ENCODE results near the gene MAML3. TPM values are rescaled to one million over a fixed set of nuclear protein-coding genes. Genes with fewer than 3 reads are reported as not detected.

The MAML3 gene
- total RNA-seq, 2 donors from 2014 or later: 29.2 to 32.2 TPM

DNA sequence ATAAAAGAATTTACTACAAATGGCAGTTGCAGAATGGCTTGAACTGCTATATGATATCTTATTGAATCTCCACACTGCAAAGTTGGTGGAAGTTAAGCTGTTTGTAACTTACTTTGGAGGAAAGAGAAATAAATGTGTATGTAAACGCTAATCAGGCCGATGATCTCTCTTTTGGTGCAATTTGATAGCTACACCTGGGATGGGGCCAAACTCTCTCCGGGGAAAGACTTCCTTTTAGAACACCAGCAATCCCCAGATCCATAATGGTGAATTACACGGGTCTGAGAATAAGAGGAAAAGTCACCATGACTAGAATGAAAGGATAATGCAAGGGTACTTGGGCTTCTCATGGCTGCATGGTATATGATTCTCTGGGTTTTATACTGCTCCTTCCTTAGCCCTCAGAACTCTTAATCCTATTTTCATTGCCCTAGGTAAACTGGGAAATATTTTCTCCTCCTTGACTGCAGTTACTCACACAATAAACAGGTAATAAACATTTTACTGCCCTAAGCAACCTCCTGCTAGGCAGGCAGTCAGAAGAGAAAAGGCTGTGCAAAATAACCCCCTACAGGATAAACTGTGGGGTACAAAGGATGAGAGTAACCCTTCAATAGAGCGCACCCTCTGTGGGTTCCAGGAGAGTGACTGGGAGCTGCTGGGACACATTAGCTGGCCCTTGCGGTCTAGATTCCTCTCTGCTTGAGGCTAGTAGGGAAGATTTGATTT lies 379.1 kb downstream of the MAML3 start:
- Histone ChIP-seq H3K27me3 (ENCODE audit: control insufficient read depth, insufficient read depth, low read length, poor library complexity, severe bottlenecking) (no peaks in the 10 kb centered on the region), H3K9me3 (ENCODE audit: control insufficient read depth, low read length) (peaks cover 6% of the 10 kb centered on the region), H3K9ac (ENCODE audit: extremely low read depth, low read length, poor library complexity, severe bottlenecking) (no peak overlapping the region), H3K27ac (ENCODE audit: low read depth, low read length) (no peak overlapping the region), H3K4me1 (ENCODE audit: control insufficient read depth, insufficient read depth, low read length) (peaks cover 23% of the 10 kb centered on the region), H3K4me3 (ENCODE audit: low read length) (peak overlapping the region; percentile 7), H3K36me3 (ENCODE audit: control insufficient read depth, insufficient read depth, low read length) (peaks cover 7% of the 10 kb centered on the region)
- H3K27ac Mint-ChIP-seq: no peak overlapping the region
- H3K4me1 Mint-ChIP-seq: peaks cover 41% of the 10 kb centered on the region
- H3K9me3 Mint-ChIP-seq: no peaks in the 10 kb centered on the region
- TF ChIP-seq, protein P1, sequence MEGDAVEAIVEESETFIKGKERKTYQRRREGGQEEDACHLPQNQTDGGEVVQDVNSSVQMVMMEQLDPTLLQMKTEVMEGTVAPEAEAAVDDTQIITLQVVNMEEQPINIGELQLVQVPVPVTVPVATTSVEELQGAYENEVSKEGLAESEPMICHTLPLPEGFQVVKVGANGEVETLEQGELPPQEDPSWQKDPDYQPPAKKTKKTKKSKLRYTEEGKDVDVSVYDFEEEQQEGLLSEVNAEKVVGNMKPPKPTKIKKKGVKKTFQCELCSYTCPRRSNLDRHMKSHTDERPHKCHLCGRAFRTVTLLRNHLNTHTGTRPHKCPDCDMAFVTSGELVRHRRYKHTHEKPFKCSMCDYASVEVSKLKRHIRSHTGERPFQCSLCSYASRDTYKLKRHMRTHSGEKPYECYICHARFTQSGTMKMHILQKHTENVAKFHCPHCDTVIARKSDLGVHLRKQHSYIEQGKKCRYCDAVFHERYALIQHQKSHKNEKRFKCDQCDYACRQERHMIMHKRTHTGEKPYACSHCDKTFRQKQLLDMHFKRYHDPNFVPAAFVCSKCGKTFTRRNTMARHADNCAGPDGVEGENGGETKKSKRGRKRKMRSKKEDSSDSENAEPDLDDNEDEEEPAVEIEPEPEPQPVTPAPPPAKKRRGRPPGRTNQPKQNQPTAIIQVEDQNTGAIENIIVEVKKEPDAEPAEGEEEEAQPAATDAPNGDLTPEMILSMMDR (conservative IDR thresholded peaks at IDR 0.05): no peak
- peak; percentile 59 for DNase-seq
- H3K4me3 Mint-ChIP-seq: no peak overlapping the region
- no peaks in the 10 kb centered on the region for H3K36me3 Mint-ChIP-seq (ENCODE audit: low read depth)
- 73 to 79% methylated on average over 3 to 6 of the region's 6 CpGs for WGBS, 2 experiments (ENCODE audit: insufficient coverage in 1 of 2, insufficient read length in 1 of 2)
- H3K27me3 Mint-ChIP-seq (ENCODE audit: insufficient read depth): no peaks in the 10 kb centered on the region

DNA sequence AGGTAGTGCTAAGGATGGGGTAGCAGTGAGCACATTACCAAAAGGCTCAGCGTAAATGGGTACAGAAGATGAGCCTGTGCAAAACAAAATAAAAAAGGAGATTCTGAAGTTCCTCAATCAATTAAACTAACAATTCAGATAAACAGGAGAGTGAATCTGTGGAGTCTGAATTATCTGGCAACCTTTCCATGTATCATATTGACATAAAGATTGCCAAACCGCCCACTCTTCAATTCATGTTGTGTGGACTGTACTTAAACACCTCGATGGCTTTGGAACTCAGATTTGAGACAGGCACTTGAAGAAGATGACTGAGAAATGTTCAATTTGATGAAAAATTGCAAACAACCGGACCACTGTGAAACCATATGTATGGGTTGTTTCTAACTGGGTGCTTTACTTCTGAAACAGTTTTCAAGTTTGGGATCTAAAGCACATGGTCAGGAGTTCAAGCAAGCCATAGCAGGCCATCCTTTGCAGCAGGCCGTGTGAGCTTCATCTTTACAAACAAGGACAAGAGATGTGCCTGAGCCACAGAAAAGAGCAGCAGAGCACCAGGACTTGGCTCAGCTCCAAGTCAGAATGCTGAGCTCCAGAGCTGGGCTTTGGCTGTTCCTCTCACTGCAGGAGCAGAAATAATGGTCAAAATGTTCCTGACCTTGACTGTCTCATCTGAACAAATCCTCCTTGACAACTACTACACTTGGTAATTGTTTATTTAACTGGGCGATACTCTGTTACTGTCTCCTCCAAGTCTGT lies 380.2 kb downstream of the MAML3 start:
- DNase-seq: no peak
- no peak overlapping the region for H3K27ac Mint-ChIP-seq
- H3K27me3 ChIP-seq (ENCODE audit: control insufficient read depth, insufficient read depth, low read length, poor library complexity, severe bottlenecking): no peaks in the 10 kb centered on the region
- peaks cover 3% of the 10 kb centered on the region for H3K36me3 Mint-ChIP-seq (ENCODE audit: low read depth)
- no peaks in the 10 kb centered on the region for H3K9me3 Mint-ChIP-seq
- WGBS, 2 experiments (ENCODE audit: insufficient coverage in 1 of 2, insufficient read length in 1 of 2): 93 to 98% methylated on average over 5 to 6 of the region's 6 CpGs
- no peak overlapping the region for H3K27ac ChIP-seq (ENCODE audit: low read depth, low read length)
- H3K9me3 ChIP-seq (ENCODE audit: control insufficient read depth, low read length): peaks cover 6% of the 10 kb centered on the region
- H3K36me3 ChIP-seq (ENCODE audit: control insufficient read depth, insufficient read depth, low read length): peaks cover 8% of the 10 kb centered on the region
- no peak overlapping the region for H3K4me3 ChIP-seq (ENCODE audit: low read length)
- peaks cover 43% of the 10 kb centered on the region for H3K4me1 Mint-ChIP-seq
- TF ChIP-seq, protein P1 (conservative IDR thresholded peaks at IDR 0.05): no peak
- no peak overlapping the region for H3K4me3 Mint-ChIP-seq
- H3K4me1 ChIP-seq (ENCODE audit: control insufficient read depth, insufficient read depth, low read length): peaks cover 23% of the 10 kb centered on the region
- H3K27me3 Mint-ChIP-seq (ENCODE audit: insufficient read depth): no peaks in the 10 kb centered on the region
- no peak overlapping the region for H3K9ac ChIP-seq (ENCODE audit: extremely low read depth, low read length, poor library complexity, severe bottlenecking)

DNA sequence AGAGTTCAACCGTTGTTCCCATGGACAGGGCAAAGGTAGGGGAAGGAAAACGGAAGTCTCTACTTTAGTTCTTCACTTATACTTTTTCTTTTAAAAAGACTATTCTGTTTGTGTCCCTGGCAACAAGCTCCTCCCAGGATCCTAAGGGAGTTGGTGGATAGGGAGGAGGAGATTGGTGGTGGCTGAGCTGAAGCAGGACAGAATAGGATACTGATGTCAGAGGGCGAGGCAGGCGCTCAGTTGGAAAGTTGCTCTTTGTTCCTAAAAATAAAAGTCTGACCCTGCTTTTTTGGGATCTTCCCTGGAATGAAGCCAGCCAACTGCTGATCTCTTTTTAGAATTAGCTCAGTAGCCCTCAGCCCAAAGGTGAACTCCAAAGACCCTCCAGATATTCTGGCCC lies 383.6 kb downstream of the MAML3 start:
- Mint-ChIP-seq H3K36me3 (ENCODE audit: low read depth) (peaks cover 7% of the 10 kb centered on the region), H3K27me3 (ENCODE audit: insufficient read depth) (no peaks in the 10 kb centered on the region), H3K4me1 (peaks cover 17% of the 10 kb centered on the region), H3K4me3 (no peak overlapping the region), H3K9me3 (no peaks in the 10 kb centered on the region), H3K27ac (no peak overlapping the region)
- WGBS, 2 experiments (ENCODE audit: insufficient coverage in 1 of 2, insufficient read length in 1 of 2): 88 to 92% methylated on average over 3 to 4 of the region's 4 CpGs
- TF ChIP-seq, protein P1 (conservative IDR thresholded peaks at IDR 0.05): no peak
- no peak for DNase-seq
- Histone ChIP-seq H3K9me3 (ENCODE audit: control insufficient read depth, low read length) (peaks cover 6% of the 10 kb centered on the region), H3K4me1 (ENCODE audit: control insufficient read depth, insufficient read depth, low read length) (peaks cover 7% of the 10 kb centered on the region), H3K27me3 (ENCODE audit: control insufficient read depth, insufficient read depth, low read length, poor library complexity, severe bottlenecking) (no peaks in the 10 kb centered on the region), H3K9ac (ENCODE audit: extremely low read depth, low read length, poor library complexity, severe bottlenecking) (no peak overlapping the region), H3K27ac (ENCODE audit: low read depth, low read length) (peak overlapping the region; percentile 2), H3K36me3 (ENCODE audit: control insufficient read depth, insufficient read depth, low read length) (peaks cover 24% of the 10 kb centered on the region), H3K4me3 (ENCODE audit: low read length) (no peak overlapping the region)
